AG10803 (cell line): ENCODE results near the gene SLCO3A1.

ENCODE experiments used
- DNase-seq: peaks from one replicate; pipeline ENCODE4 v3.0.0; 2010; ENCODE audit warnings: low read depth
- H3K4me3 ChIP-seq: 2 replicates; pipeline ENCODE4 v1.5.1; 2011; ENCODE audit warnings: mild to moderate bottlenecking, low read length, control low read depth
- CTCF ChIP-seq: conservative IDR thresholded peaks from 2 replicates; pipeline ENCODE4 v1.5.1; 2011; ENCODE audit warnings: mild to moderate bottlenecking, low read length, control low read depth, inconsistent platforms

SLCO3A1 gene

GRCh38 chr15:91833056-91833455, 20.5 kb upstream of the SLCO3A1 start:
- H3K4me3 ChIP-seq: no peak overlapping the region
- no peak for TF ChIP-seq CTCF
- DNase-seq: no peak

GRCh38 chr15:91839867-91840266, 13.6 kb upstream of the SLCO3A1 start:
- no peak overlapping the region for H3K4me3 ChIP-seq
- no peak for TF ChIP-seq CTCF
- DNase-seq: no peak

GRCh38 chr15:91841861-91842260, 11.6 kb upstream of the SLCO3A1 start:
- no peak for TF ChIP-seq CTCF
- no peak overlapping the region for H3K4me3 ChIP-seq
- no peak for DNase-seq

GRCh38 chr15:91844341-91844740, 9.2 kb upstream of the SLCO3A1 start:
- DNase-seq: no peak
- TF ChIP-seq CTCF: no peak
- H3K4me3 ChIP-seq: no peak overlapping the region

GRCh38 chr15:91844928-91845327, 8.6 kb upstream of the SLCO3A1 start:
- no peak for DNase-seq
- TF ChIP-seq CTCF: no peak

GRCh38 chr15:91845720-91846119, 7.8 kb upstream of the SLCO3A1 start:
- no peak for TF ChIP-seq CTCF
- H3K4me3 ChIP-seq: no peak overlapping the region
- no peak for DNase-seq

More at GRCh38 chr15:91844928-91845327, 8.6 kb upstream of the SLCO3A1 start:
- no peak overlapping the region for H3K4me3 ChIP-seq

- no peak overlapping the region for H3K4me3 ChIP-seq
- no peak for TF ChIP-seq CTCF
- no peak for DNase-seq
These were observed 4.3 kb upstream of the SLCO3A1 start for GRCh38 chr15:91849180-91849579.
